COR-L47 (cell line): Measurements from ENCODE around the gene PCCA.

Source experiments
- DNase-seq: peaks from one replicate; lab custom pipeline; 2025; lab: John Stamatoyannopoulos, UW

The PCCA gene

GRCh38 chr13:100432611-100433010 is 343.7 kb downstream of the PCCA start:
- DNase-seq, result no peak

GRCh38 chr13:100433475-100433874 is 344.6 kb downstream of the PCCA start:
- no peak for DNase-seq

GRCh38 chr13:100434010-100434763 is 345.3 kb downstream of the PCCA start:
- DNase-seq, result no peak

- DNase-seq, result no peak
Observed at GRCh38 chr13:100436099-100436498, 347.2 kb downstream of the PCCA start.

- peak; percentile 65 for DNase-seq
Observed at GRCh38 chr13:100438059-100438788, 349.3 kb downstream of the PCCA start.

GRCh38 chr13:100439247-100439970 is 350.5 kb downstream of the PCCA start:
- DNase-seq, result peak; percentile 67

GRCh38 chr13:100440751-100441425 is 352.0 kb downstream of the PCCA start:
- no peak for DNase-seq

GRCh38 chr13:100442095-100442832 is 353.4 kb downstream of the PCCA start:
- peak; percentile 23 for DNase-seq

- no peak for DNase-seq
Observed at GRCh38 chr13:100443278-100443997, 354.5 kb downstream of the PCCA start.

GRCh38 chr13:100443998-100444328 is 355.1 kb downstream of the PCCA start:
- DNase-seq, result no peak

GRCh38 chr13:100447831-100448230 is 358.9 kb downstream of the PCCA start:
- DNase-seq, result no peak

GRCh38 chr13:100451923-100452322 is 363.0 kb downstream of the PCCA start:
- DNase-seq, result no peak

- DNase-seq, result no peak
Observed at GRCh38 chr13:100454876-100455275, 366.0 kb downstream of the PCCA start.

- DNase-seq, result no peak
Observed at GRCh38 chr13:100458673-100459072, 369.8 kb downstream of the PCCA start.

GRCh38 chr13:100459747-100460146 is 370.9 kb downstream of the PCCA start:
- no peak for DNase-seq

- no peak for DNase-seq
Observed at GRCh38 chr13:100460266-100460665, 371.4 kb downstream of the PCCA start.

- no peak for DNase-seq
Observed at GRCh38 chr13:100460791-100461190, 371.9 kb downstream of the PCCA start.

GRCh38 chr13:100461309-100462030 is 372.6 kb downstream of the PCCA start:
- DNase-seq, result peak; percentile 74

- no peak for DNase-seq
Observed at GRCh38 chr13:100464006-100464405, 375.1 kb downstream of the PCCA start.

- DNase-seq, result no peak
Observed at GRCh38 chr13:100465558-100465957, 376.7 kb downstream of the PCCA start.
